GM18505 (cell line): ENCODE measurements around the gene MTSS2.

Source experiments
- ATAC-seq: cut with Tn5 transposase; IDR thresholded peaks from one replicate; pipeline ENCODE4 v1.9.1; 2021; ENCODE audit not compliant: unreplicated experiment
- POLR2A ChIP-seq: IDR thresholded peaks from 4 replicates; pipeline ENCODE4 v1.6.1; 2011; ENCODE audit warnings: borderline replicate concordance; ENCODE audit not compliant: insufficient read depth, insufficient read length; ENCODE audit errors: extremely low read depth

Gene MTSS2

GRCh38 chr16:70683146-70683944 is 2.5 kb downstream of the MTSS2 start:
- TF ChIP-seq POLR2A = no peak
- ATAC-seq = no peak

GRCh38 chr16:70682239-70683145 is 3.4 kb downstream of the MTSS2 start:
- no peak for TF ChIP-seq POLR2A
- no peak for ATAC-seq

- TF ChIP-seq POLR2A = no peak
- ATAC-seq = no peak
These were observed 4.2 kb downstream of the MTSS2 start for GRCh38 chr16:70681382-70682238.

GRCh38 chr16:70680495-70681381 is 5.1 kb downstream of the MTSS2 start:
- ATAC-seq = no peak
- TF ChIP-seq POLR2A = no peak

GRCh38 chr16:70679671-70680494 is 6.0 kb downstream of the MTSS2 start:
- TF ChIP-seq POLR2A = no peak
- ATAC-seq = no peak

GRCh38 chr16:70678898-70679670 is 6.8 kb downstream of the MTSS2 start:
- ATAC-seq = no peak
- no peak for TF ChIP-seq POLR2A

GRCh38 chr16:70678121-70678897 is 7.5 kb downstream of the MTSS2 start:
- ATAC-seq = no peak
- no peak for TF ChIP-seq POLR2A

GRCh38 chr16:70677499-70678120 is 8.2 kb downstream of the MTSS2 start:
- no peak for TF ChIP-seq POLR2A
- no peak for ATAC-seq

- no peak for ATAC-seq
- TF ChIP-seq POLR2A = no peak
These were observed 9.0 kb downstream of the MTSS2 start for GRCh38 chr16:70676675-70677498.
